Measurements from ENCODE around the gene RNU6-7. TPM values are rescaled to one million over a fixed set of nuclear protein-coding genes. Genes with fewer than 3 reads are reported as not detected.

Gene RNU6-7
- polyA plus RNA-seq, 4 donors: not detected

Other genes starting within 250 kb of the RNU6-7 start
- 100 to 1,000 TPM in 3 of 4 donors, 10 to 100 TPM in 1; 96.1 to 114 (median 109) TPM for gene ARHGAP5, start 124.7 kb upstream of the RNU6-7 start, polyA plus RNA-seq (ENCODE audit: insufficient read length in 4 of 4)
- gene RNU6-8, start 1.2 kb downstream of the RNU6-7 start, polyA plus RNA-seq (ENCODE audit: insufficient read length in 4 of 4): not detected
- 1 to 10 TPM; 1.8 to 3.6 (median 3.1) TPM for gene AKAP6, start 127.3 kb downstream of the RNU6-7 start, polyA plus RNA-seq (ENCODE audit: insufficient read length in 4 of 4)